HepG2 (cell line): Measurements from ENCODE around the gene ADD2. TPM values are rescaled to one million over a fixed set of nuclear protein-coding genes. Genes with fewer than 3 reads are reported as not detected.

ENCODE experiments used
- ATAC-seq: fragments of 200-7000 bp; cut with Tn5 transposase; 3 replicates; pipeline ENCODE4 v1.9.1; 2020; ENCODE audit warnings: mild to moderate bottlenecking, moderate library complexity
- BruUV-seq: library from RNA; stranded (reverse); fragments of 400-500 nt; replicated peaks from 2 replicates; lab custom pipeline; 2021; lab: Mats Ljungman, UMichigan
- CTCF ChIA-PET: fragments of 300-600 bp; formaldehyde crosslinking; extraction: SDS; loops from one replicate; lab custom pipeline; 2021; ENCODE audit warnings: low total read pairs, inconsistent platforms, low intra/inter-chr PET ratio; lab: Yijun Ruan, JAX
- POLR2A ChIA-PET: fragments of 350-600 bp; sonication (Branson Sonifier 250); formaldehyde crosslinking; loops from one replicate; lab custom pipeline; 2020; ENCODE audit warnings: antibody characterized with exemption, inconsistent platforms; lab: Yijun Ruan, JAX
- DNase-seq: peaks from one replicate; pipeline ENCODE4 v3.0.0-alpha.2; 2015; ENCODE audit warnings: low spot score
- FAIRE-seq: peaks from 3 replicates; lab custom pipeline; 2011; peaks lifted over from hg19 to GRCh38; lab: Jason Lieb, UNC
- H2AFZ ChIP-seq: one replicate; pipeline ENCODE4 v1.6.1; 2011; ENCODE audit warnings: low read length, inconsistent platforms
- H3K27ac ChIP-seq: fragments of 300-600 bp; 3 replicates; pipeline ENCODE4 v1.8.0; 2011; ENCODE audit warnings: mixed run types, mild to moderate bottlenecking, mixed read lengths, low read length, inconsistent platforms; ENCODE audit not compliant: insufficient read depth; ENCODE audit errors: extremely low read length
- H3K27me3 ChIP-seq, 2 experiments: fragments of 200-600 bp in 1 of 2; 2 replicates in 1 of 2; 3 replicates in 1 of 2; pipeline versions ENCODE4 v1.6.0 to v1.8.0; 2011; ENCODE audit warnings: low read length in 2 of 2, mild to moderate bottlenecking in 2 of 2, moderate library complexity in 2 of 2, inconsistent platforms in 1 of 2; ENCODE audit not compliant: insufficient read depth in 2 of 2, control insufficient read depth in 1 of 2
- H3K36me3 ChIP-seq, 2 experiments: fragments of 200-600 bp in 1 of 2; replicated peaks in 1 of 2; 2 replicates in 1 of 2; 3 replicates in 1 of 2; pipeline versions ENCODE4 v1.5.1 to v1.8.0; 2011; ENCODE audit warnings: low read length in 2 of 2, inconsistent platforms in 1 of 2; ENCODE audit not compliant: insufficient read depth in 2 of 2, control insufficient read depth in 1 of 2
- H3K4me1 ChIP-seq: 2 replicates; pipeline ENCODE4 v1.5.1; 2012; ENCODE audit warnings: low read length, inconsistent platforms; ENCODE audit not compliant: insufficient read depth
- H3K4me2 ChIP-seq: 2 replicates; pipeline ENCODE4 v1.6.0; 2011; ENCODE audit warnings: low read depth, low read length, inconsistent platforms
- H3K4me3 ChIP-seq, 3 experiments: fragments of 200-600 bp in 1 of 3; sonication (generic), shearing (Covaris generic) in 1 of 3; replicated peaks in 1 of 3; 2 replicates each; pipeline ENCODE4 v1.5.1; 2011 to 2016; ENCODE audit warnings: low read length in 3 of 3, inconsistent platforms in 2 of 3, low read depth in 2 of 3, mild to moderate bottlenecking in 2 of 3, control low read depth in 1 of 3, mixed read lengths in 1 of 3; ENCODE audit not compliant: insufficient read depth in 1 of 3
- H3K79me2 ChIP-seq: one replicate; pipeline ENCODE4 v1.6.1; 2011; ENCODE audit warnings: low read length, inconsistent platforms; ENCODE audit not compliant: insufficient read depth
- H3K9ac ChIP-seq: 2 replicates; pipeline ENCODE4 v1.6.0; 2011; ENCODE audit warnings: mild to moderate bottlenecking, low read depth, low read length, inconsistent platforms; ENCODE audit not compliant: insufficient read depth
- H3K9me3 ChIP-seq: 2 replicates; pipeline ENCODE4 v1.5.1; 2012; ENCODE audit warnings: mild to moderate bottlenecking, low read length
- H4K20me1 ChIP-seq: 2 replicates; pipeline ENCODE4 v1.6.0; 2011; ENCODE audit warnings: inconsistent platforms, mild to moderate bottlenecking, low read length, moderate library complexity; ENCODE audit not compliant: insufficient read depth
- HMG20B ChIP-seq: conservative IDR thresholded peaks from 2 replicates; pipeline ENCODE4 v1.6.1; 2016; ENCODE audit warnings: missing genetic modification reagents, missing compliant biosample characterization
- KLF11 ChIP-seq: IDR thresholded peaks from 2 replicates; pipeline ENCODE4 v1.6.1; 2016; ENCODE audit warnings: missing compliant biosample characterization
- RFX1 ChIP-seq: fragments of 450-650 bp; IDR thresholded peaks from 2 replicates; pipeline ENCODE4 v1.6.1; 2017
- TCF12 ChIP-seq, 2 experiments: fragments of 450-650 bp in 1 of 2; sonication (generic) in 1 of 2; formaldehyde crosslinking in 1 of 2; IDR thresholded peaks; 2 replicates each; pipeline versions ENCODE4 v1.6.1 to v1.8.0; 2017 to 2022; ENCODE audit warnings: antibody characterized with exemption in 1 of 2, mild to moderate bottlenecking in 1 of 2, missing genetic modification reagents in 1 of 2, moderate library complexity in 1 of 2
- ZC3H4 ChIP-seq: sonication (generic); formaldehyde crosslinking; IDR thresholded peaks from 2 replicates; pipeline ENCODE4 v1.4.0; 2020; ENCODE audit warnings: missing genetic modification reagents, borderline replicate concordance
- ZNF354B ChIP-seq: sonication (generic); formaldehyde crosslinking; IDR thresholded peaks from 2 replicates; pipeline ENCODE4 v1.8.0; 2022; ENCODE audit warnings: mild to moderate bottlenecking, missing genetic modification reagents
- WGBS: methylation state at CpG from one replicate; pipeline ENCODE4 v1.1.6; 2017; ENCODE audit warnings: low lambda C conversion rate; 5-methylcytosine and 5-hydroxymethylcytosine counted together
- in situ Hi-C: cut with HindIII; loops from 2 replicates; pipeline ENCODE4 v1.10.0; 2017; ENCODE audit warnings: low pct_unique_long_range_greater_than_20kb; ENCODE audit not compliant: extremely low pct_ligation_motif_present
- intact Hi-C: fragments of 100-400 bp; cut with micrococcal nuclease; formaldehyde crosslinking; loops from one replicate; pipeline ENCODE4 v1.10.0; 2022; ENCODE audit not compliant: unreplicated experiment
- polyA plus RNA-seq, 8 experiments: library from polyadenylated mRNA; depleted of rRNA in 3 of 8; stranded (reverse) in 7 of 8; unstranded in 1 of 8; fragments of >200 nt; fragmentation: Illumina TruSeq in 4 of 8; extraction: Trizol in 4 of 8; gene quantifications; 2 replicates each; pipeline versions ENCODE4 v1.2.1 to v1.2.3, GENCODE V29; 2011 to 2016; ENCODE audit warnings: low read depth in 4 of 8, missing spikeins in 1 of 8, mixed read lengths in 1 of 8; ENCODE audit not compliant: insufficient read depth in 1 of 8
- total RNA-seq, 5 experiments: library from RNA; depleted of rRNA; stranded (reverse); fragments of >200 nt; fragmentation: Illumina TruSeq; extraction: Trizol; gene quantifications; 2 replicates each; pipeline ENCODE4 v1.2.3, GENCODE V29; 2016; ENCODE audit warnings: low read depth in 1 of 5
- TF ChIP-seq, protein P1 (sequence below): sonication (generic); formaldehyde crosslinking; IDR thresholded peaks from 2 replicates; pipeline ENCODE4 v1.8.0; 2022; ENCODE audit warnings: mild to moderate bottlenecking, missing genetic modification reagents, borderline replicate concordance
- TF ChIP-seq, protein P2 (sequence below): sonication (generic); formaldehyde crosslinking; IDR thresholded peaks from 2 replicates; pipeline ENCODE4 v1.4.0; 2020; ENCODE audit warnings: missing genetic modification reagents

ADD2 gene
- total and polyA plus RNA-seq, 2 of the 13 experiments (the other 11 are each of a cell fraction or from before 2014, with no cell fraction given) = 0.05 to 0.13 TPM

DNA sequence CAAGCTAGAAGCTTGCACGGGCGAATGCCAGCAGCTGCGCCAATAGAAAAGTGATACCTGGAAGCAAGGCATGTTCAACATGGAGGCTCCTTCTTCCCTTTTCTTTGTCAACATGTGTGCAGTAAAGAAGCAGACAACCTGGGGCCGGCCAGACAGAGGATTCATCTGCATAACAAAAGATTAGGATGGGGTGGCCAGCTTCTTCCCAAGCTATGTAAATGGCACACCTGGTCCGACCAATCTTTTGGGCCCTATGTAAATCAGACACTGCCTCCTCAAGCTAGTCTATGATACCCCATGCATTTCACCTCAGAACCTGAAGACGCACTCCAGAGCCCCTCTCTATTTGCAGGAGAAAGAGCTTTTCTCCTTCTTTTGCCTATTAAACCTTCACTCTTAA lies 148.0 kb downstream of the ADD2 start:
- no TSS peak for BruUV-seq
- POLR2A ChIA-PET = no interaction called here
- DNase-seq = no peak

More for the DNA sequence above, 148.0 kb downstream of the ADD2 start:
- ATAC-seq (no peak), FAIRE-seq (no peak)
- H3K9ac ChIP-seq = no peak overlapping the region
- no peaks in the 10 kb centered on the region for H3K79me2 ChIP-seq
- H3K4me3 ChIP-seq = no peak overlapping the region
- no peak overlapping the region for H3K4me2 ChIP-seq
- H3K9me3 ChIP-seq = no peaks in the 10 kb centered on the region
- in situ Hi-C loops (no loop called here), intact Hi-C loops (no loop called here)
- CTCF ChIA-PET = no interaction called here
- H3K27me3 ChIP-seq = peaks cover 0 to 48% of the 10 kb centered on the region in 2 experiments; a peak in 3 of 5 replicates
- 35% methylated on average over 6 of the region's 6 CpGs for WGBS
- H3K27ac ChIP-seq = no peak overlapping the region
- no peak overlapping the region for H2AFZ ChIP-seq
- H3K4me1 ChIP-seq = no peaks in the 10 kb centered on the region
- no peaks in the 10 kb centered on the region for H3K36me3 ChIP-seq
- no peaks in the 10 kb centered on the region for H4K20me1 ChIP-seq
- TF ChIP-seq, protein P1, sequence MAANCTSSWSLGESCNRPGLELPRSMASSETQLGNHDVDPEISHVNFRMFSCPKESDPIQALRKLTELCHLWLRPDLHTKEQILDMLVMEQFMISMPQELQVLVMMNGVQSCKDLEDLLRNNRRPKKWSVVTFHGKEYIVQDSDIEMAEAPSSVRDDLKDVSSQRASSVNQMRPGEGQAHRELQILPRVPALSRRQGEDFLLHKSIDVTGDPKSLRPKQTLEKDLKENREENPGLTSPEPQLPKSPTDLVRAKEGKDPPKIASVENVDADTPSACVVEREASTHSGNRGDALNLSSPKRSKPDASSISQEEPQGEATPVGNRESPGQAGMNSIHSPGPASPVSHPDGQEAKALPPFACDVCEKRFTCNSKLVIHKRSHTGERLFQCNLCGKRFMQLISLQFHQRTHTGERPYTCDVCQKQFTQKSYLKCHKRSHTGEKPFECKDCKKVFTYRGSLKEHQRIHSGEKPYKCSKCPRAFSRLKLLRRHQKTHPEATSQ = no peak
- no peak for TF ChIP-seq ZC3H4 (CRISPR knock-in tag)
- TF ChIP-seq ZNF354B (CRISPR knock-in tag) = no peak
- no peak for TF ChIP-seq TCF12 (IDR thresholded peaks at IDR 0.05)
- TF ChIP-seq TCF12 (CRISPR knock-in tag; IDR thresholded peaks at IDR 0.05) = no peak
- no peak for TF ChIP-seq RFX1
- no peak for TF ChIP-seq KLF11 (CRISPR knock-in tag)
- TF ChIP-seq, protein P2, sequence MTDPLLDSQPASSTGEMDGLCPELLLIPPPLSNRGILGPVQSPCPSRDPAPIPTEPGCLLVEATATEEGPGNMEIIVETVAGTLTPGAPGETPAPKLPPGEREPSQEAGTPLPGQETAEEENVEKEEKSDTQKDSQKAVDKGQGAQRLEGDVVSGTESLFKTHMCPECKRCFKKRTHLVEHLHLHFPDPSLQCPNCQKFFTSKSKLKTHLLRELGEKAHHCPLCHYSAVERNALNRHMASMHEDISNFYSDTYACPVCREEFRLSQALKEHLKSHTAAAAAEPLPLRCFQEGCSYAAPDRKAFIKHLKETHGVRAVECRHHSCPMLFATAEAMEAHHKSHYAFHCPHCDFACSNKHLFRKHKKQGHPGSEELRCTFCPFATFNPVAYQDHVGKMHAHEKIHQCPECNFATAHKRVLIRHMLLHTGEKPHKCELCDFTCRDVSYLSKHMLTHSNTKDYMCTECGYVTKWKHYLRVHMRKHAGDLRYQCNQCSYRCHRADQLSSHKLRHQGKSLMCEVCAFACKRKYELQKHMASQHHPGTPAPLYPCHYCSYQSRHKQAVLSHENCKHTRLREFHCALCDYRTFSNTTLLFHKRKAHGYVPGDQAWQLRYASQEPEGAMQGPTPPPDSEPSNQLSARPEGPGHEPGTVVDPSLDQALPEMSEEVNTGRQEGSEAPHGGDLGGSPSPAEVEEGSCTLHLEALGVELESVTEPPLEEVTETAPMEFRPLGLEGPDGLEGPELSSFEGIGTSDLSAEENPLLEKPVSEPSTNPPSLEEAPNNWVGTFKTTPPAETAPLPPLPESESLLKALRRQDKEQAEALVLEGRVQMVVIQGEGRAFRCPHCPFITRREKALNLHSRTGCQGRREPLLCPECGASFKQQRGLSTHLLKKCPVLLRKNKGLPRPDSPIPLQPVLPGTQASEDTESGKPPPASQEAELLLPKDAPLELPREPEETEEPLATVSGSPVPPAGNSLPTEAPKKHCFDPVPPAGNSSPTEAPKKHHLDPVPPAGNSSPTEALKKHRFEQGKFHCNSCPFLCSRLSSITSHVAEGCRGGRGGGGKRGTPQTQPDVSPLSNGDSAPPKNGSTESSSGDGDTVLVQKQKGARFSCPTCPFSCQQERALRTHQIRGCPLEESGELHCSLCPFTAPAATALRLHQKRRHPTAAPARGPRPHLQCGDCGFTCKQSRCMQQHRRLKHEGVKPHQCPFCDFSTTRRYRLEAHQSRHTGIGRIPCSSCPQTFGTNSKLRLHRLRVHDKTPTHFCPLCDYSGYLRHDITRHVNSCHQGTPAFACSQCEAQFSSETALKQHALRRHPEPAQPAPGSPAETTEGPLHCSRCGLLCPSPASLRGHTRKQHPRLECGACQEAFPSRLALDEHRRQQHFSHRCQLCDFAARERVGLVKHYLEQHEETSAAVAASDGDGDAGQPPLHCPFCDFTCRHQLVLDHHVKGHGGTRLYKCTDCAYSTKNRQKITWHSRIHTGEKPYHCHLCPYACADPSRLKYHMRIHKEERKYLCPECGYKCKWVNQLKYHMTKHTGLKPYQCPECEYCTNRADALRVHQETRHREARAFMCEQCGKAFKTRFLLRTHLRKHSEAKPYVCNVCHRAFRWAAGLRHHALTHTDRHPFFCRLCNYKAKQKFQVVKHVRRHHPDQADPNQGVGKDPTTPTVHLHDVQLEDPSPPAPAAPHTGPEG = no peak
- no peak for TF ChIP-seq HMG20B (CRISPR knock-in tag)
- TF ChIP-seq, all 625 proteins: peak for 0
